Measurements from ENCODE around the gene OR1K1. TPM values are rescaled to one million over a fixed set of nuclear protein-coding genes. Genes with fewer than 3 reads are reported as not detected.

Gene OR1K1
- polyA plus RNA-seq (ENCODE audit: low read depth in 6 of 6) = not detected

GRCh38 chr9:122800066-122801060, at the start of gene OR1K1:
TSS of gene OR1K1 (plus strand) at chr9:122800123. CDS start at chr9:122800123, 0 bp downstream.
- Mint-ChIP-seq H3K36me3 (peaks cover 0 to 5% of the 10 kb centered on the region in 2 donors), H3K4me1 (peaks cover 4 to 8% (median 5%) of the 10 kb centered on the region in 3 donors), H3K27ac (peak within 1 kb of the TSS in 1 of 6 donors; percentile 86), H3K27me3 (no peaks in the 10 kb centered on the region), H3K4me3 (no peak within 1 kb of the TSS), H3K9me3 (no peaks in the 10 kb centered on the region)
- no peak for ATAC-seq (ENCODE audit: low read depth in 2 of 2)
- DNase-seq = no peak

GRCh38 chr9:122754825-122755224, 45.1 kb upstream of the OR1K1 start:
- Mint-ChIP-seq H3K4me3 (no peak overlapping the region), H3K4me1 (no peaks in the 10 kb centered on the region), H3K27me3 (peaks cover 15 to 30% (median 30%) of the 10 kb centered on the region in 3 donors), H3K36me3 (peaks cover 0 to 36% of the 10 kb centered on the region in 2 donors), H3K9me3 (peaks cover 10 to 43% (median 24%) of the 10 kb centered on the region in 7 donors), H3K27ac (no peak overlapping the region)
- DNase-seq (no peak), ATAC-seq (ENCODE audit: low read depth in 2 of 2) (no peak)

- H3K4me1 Mint-ChIP-seq = no peaks in the 10 kb centered on the region
- peaks cover 20 to 59% (median 47%) of the 10 kb centered on the region in 7 donors for H3K9me3 Mint-ChIP-seq
- no peak for DNase-seq
- peaks cover 10 to 37% (median 24%) of the 10 kb centered on the region in 3 donors for H3K27me3 Mint-ChIP-seq
- no peak for ATAC-seq (ENCODE audit: low read depth in 2 of 2)
- no peak overlapping the region for H3K27ac Mint-ChIP-seq
- no peak overlapping the region for H3K4me3 Mint-ChIP-seq
- H3K36me3 Mint-ChIP-seq = peaks cover 22 to 49% of the 10 kb centered on the region in 2 donors
Measured at GRCh38 chr9:122767817-122768216, 32.1 kb upstream of the OR1K1 start.

GRCh38 chr9:122777052-122777451, 22.9 kb upstream of the OR1K1 start:
- H3K36me3 Mint-ChIP-seq = peaks cover 0 to 18% of the 10 kb centered on the region in 2 donors
- peaks cover 4 to 31% (median 17%) of the 10 kb centered on the region in 3 donors for H3K27me3 Mint-ChIP-seq
- peaks cover 3 to 18% (median 13%) of the 10 kb centered on the region in 7 donors for H3K9me3 Mint-ChIP-seq
- no peaks in the 10 kb centered on the region for H3K4me1 Mint-ChIP-seq
- no peak overlapping the region for H3K4me3 Mint-ChIP-seq
- DNase-seq (no peak), ATAC-seq (ENCODE audit: low read depth in 2 of 2) (no peak)
- H3K27ac Mint-ChIP-seq = no peak overlapping the region

- no peak overlapping the region for H3K4me3 Mint-ChIP-seq
- H3K27me3 Mint-ChIP-seq = peaks cover 0 to 21% (median 10%) of the 10 kb centered on the region in 3 donors
- no peaks in the 10 kb centered on the region for H3K4me1 Mint-ChIP-seq
- peaks cover 0 to 8% of the 10 kb centered on the region in 2 donors for H3K36me3 Mint-ChIP-seq
- H3K27ac Mint-ChIP-seq = no peak overlapping the region
- ATAC-seq (ENCODE audit: low read depth in 2 of 2) (no peak), DNase-seq (no peak)
- peaks cover 0 to 8% (median 6%) of the 10 kb centered on the region in 7 donors for H3K9me3 Mint-ChIP-seq
Measured at GRCh38 chr9:122777935-122778627, 21.8 kb upstream of the OR1K1 start.

GRCh38 chr9:122779181-122779580, 20.7 kb upstream of the OR1K1 start:
- Mint-ChIP-seq H3K36me3 (no peaks in the 10 kb centered on the region), H3K27me3 (peaks cover 0 to 12% (median 10%) of the 10 kb centered on the region in 3 donors), H3K4me3 (no peak overlapping the region), H3K9me3 (peaks cover 0 to 2% (median 0%) of the 10 kb centered on the region in 7 donors), H3K27ac (peak overlapping the region in 1 of 6 donors; percentile 48), H3K4me1 (no peaks in the 10 kb centered on the region)
- DNase-seq (no peak), ATAC-seq (ENCODE audit: low read depth in 2 of 2) (no peak)

GRCh38 chr9:122780026-122780425, 19.9 kb upstream of the OR1K1 start:
- peaks cover 0 to 2% (median 0%) of the 10 kb centered on the region in 7 donors for H3K9me3 Mint-ChIP-seq
- H3K27me3 Mint-ChIP-seq = peaks cover 0 to 12% (median 10%) of the 10 kb centered on the region in 3 donors
- no peak for ATAC-seq (ENCODE audit: low read depth in 2 of 2)
- H3K36me3 Mint-ChIP-seq = no peaks in the 10 kb centered on the region
- H3K27ac Mint-ChIP-seq = no peak overlapping the region
- no peaks in the 10 kb centered on the region for H3K4me1 Mint-ChIP-seq
- no peak overlapping the region for H3K4me3 Mint-ChIP-seq
- DNase-seq = no peak

- Mint-ChIP-seq H3K27me3 (peaks cover 0 to 12% (median 10%) of the 10 kb centered on the region in 3 donors), H3K4me3 (no peak overlapping the region), H3K4me1 (no peaks in the 10 kb centered on the region), H3K27ac (no peak overlapping the region), H3K9me3 (peaks cover 0 to 2% (median 0%) of the 10 kb centered on the region in 7 donors), H3K36me3 (no peaks in the 10 kb centered on the region)
- no peak for DNase-seq
- ATAC-seq (ENCODE audit: low read depth in 2 of 2) = no peak
Measured at GRCh38 chr9:122781671-122782070, 18.3 kb upstream of the OR1K1 start.

- ATAC-seq (ENCODE audit: low read depth in 2 of 2) (no peak), DNase-seq (no peak)
- H3K27ac Mint-ChIP-seq = no peak overlapping the region
- H3K9me3 Mint-ChIP-seq = peaks cover 0 to 2% (median 0%) of the 10 kb centered on the region in 7 donors
- no peaks in the 10 kb centered on the region for H3K36me3 Mint-ChIP-seq
- no peaks in the 10 kb centered on the region for H3K27me3 Mint-ChIP-seq
- H3K4me3 Mint-ChIP-seq = no peak overlapping the region
- H3K4me1 Mint-ChIP-seq = no peaks in the 10 kb centered on the region
Measured at GRCh38 chr9:122785269-122785668, 14.7 kb upstream of the OR1K1 start.

- no peaks in the 10 kb centered on the region for H3K36me3 Mint-ChIP-seq
- no peaks in the 10 kb centered on the region for H3K4me1 Mint-ChIP-seq
- DNase-seq = no peak
- peaks cover 0 to 2% (median 0%) of the 10 kb centered on the region in 7 donors for H3K9me3 Mint-ChIP-seq
- no peaks in the 10 kb centered on the region for H3K27me3 Mint-ChIP-seq
- H3K27ac Mint-ChIP-seq = no peak overlapping the region
- no peak overlapping the region for H3K4me3 Mint-ChIP-seq
- no peak for ATAC-seq (ENCODE audit: low read depth in 2 of 2)
Measured at GRCh38 chr9:122786338-122786737, 13.6 kb upstream of the OR1K1 start.

- H3K4me3 Mint-ChIP-seq = no peak within 1 kb of the TSS
- no peak for DNase-seq
- no peaks in the 10 kb centered on the region for H3K9me3 Mint-ChIP-seq
- no peak for ATAC-seq (ENCODE audit: low read depth in 2 of 2)
- H3K4me1 Mint-ChIP-seq = no peaks in the 10 kb centered on the region
- peaks cover 0 to 4% (median 0%) of the 10 kb centered on the region in 3 donors for H3K27me3 Mint-ChIP-seq
- peaks cover 0 to 3% of the 10 kb centered on the region in 2 donors for H3K36me3 Mint-ChIP-seq
- H3K27ac Mint-ChIP-seq = peak within 1 kb of the TSS in 2 of 6 donors; percentile 4 to 60
Measured at GRCh38 chr9:122788831-122789230, 11.1 kb upstream of the OR1K1 start, which contains the start of gene OR5C1. TSS of gene OR5C1 (plus strand) at chr9:122788933. CDS start at chr9:122788933, 0 bp downstream.

GRCh38 chr9:122789256-122790046, 10.5 kb upstream of the OR1K1 start:
- Mint-ChIP-seq H3K4me3 (no peak overlapping the region), H3K9me3 (peaks cover 0 to 3% (median 0%) of the 10 kb centered on the region in 7 donors), H3K27me3 (peaks cover 0 to 10% (median 0%) of the 10 kb centered on the region in 3 donors), H3K27ac (peak overlapping the region in 1 of 6 donors; percentile 4), H3K4me1 (no peaks in the 10 kb centered on the region), H3K36me3 (peaks cover 0 to 8% of the 10 kb centered on the region in 2 donors)
- DNase-seq (no peak), ATAC-seq (ENCODE audit: low read depth in 2 of 2) (no peak)
